SK-N-SH (cell line): ENCODE measurements around the gene DGKI. TPM values are rescaled to one million over a fixed set of nuclear protein-coding genes. Genes with fewer than 3 reads are reported as not detected.

Experiments used
- CTCF ChIA-PET: fragments of 300-600, 350-600 bp; formaldehyde crosslinking; extraction: SDS; loops from one replicate; lab custom pipeline; 2021; lab: Yijun Ruan, JAX
- POLR2A ChIA-PET: fragments of 350-600 bp; sonication (Branson Sonifier 250); formaldehyde crosslinking; extraction: SDS; loops from one replicate; lab custom pipeline; 2020; ENCODE audit warnings: antibody characterized with exemption, inconsistent platforms; lab: Yijun Ruan, JAX
- DNase-seq: peaks from one replicate; pipeline ENCODE4 v3.0.0; 2012
- H2AFZ ChIP-seq: fragments of 200-600 bp; sonication (generic); 2 replicates; pipeline ENCODE4 v1.8.1; 2016; ENCODE audit warnings: antibody characterized with exemption, mild to moderate bottlenecking, low read depth
- H3F3A ChIP-seq: fragments of 200-600 bp; sonication (generic); replicated peaks from 2 replicates; pipeline ENCODE3; 2016; ENCODE audit warnings: antibody characterized with exemption, mild to moderate bottlenecking; ENCODE audit not compliant: insufficient read depth
- H3K27ac ChIP-seq, 2 experiments: fragments of 200-500 bp in 1 of 2; fragments of 200-600 bp in 1 of 2; sonication (Bioruptor generic) in 1 of 2; sonication (generic), shearing (Covaris generic) in 1 of 2; 2 replicates each; pipeline versions ENCODE4 v1.5.1 to v1.6.1; 2014 to 2016; ENCODE audit warnings: low read depth in 2 of 2, inconsistent platforms in 1 of 2, low read length in 1 of 2, mild to moderate bottlenecking in 1 of 2, mixed read lengths in 1 of 2
- H3K27me3 ChIP-seq: fragments of 200-600 bp; sonication (generic), shearing (Covaris generic); 2 replicates; pipeline ENCODE4 v1.6.1; 2016; ENCODE audit warnings: mixed run types; ENCODE audit not compliant: insufficient read depth
- H3K36me3 ChIP-seq, 2 experiments: fragments of 200-500 bp in 1 of 2; fragments of 200-600 bp in 1 of 2; sonication (Bioruptor generic) in 1 of 2; sonication (generic) in 1 of 2; replicated peaks in 1 of 2; 2 replicates each; pipeline versions ENCODE3 to v1.5.1; 2014 to 2016; ENCODE audit warnings: low read length in 1 of 2, mild to moderate bottlenecking in 1 of 2; ENCODE audit not compliant: insufficient read depth in 2 of 2, control insufficient read depth in 1 of 2
- H3K4me1 ChIP-seq, 2 experiments: fragments of 200-500 bp in 1 of 2; fragments of 200-600 bp in 1 of 2; sonication (Bioruptor generic) in 1 of 2; sonication (generic), shearing (Covaris generic) in 1 of 2; 2 replicates each; pipeline versions ENCODE4 v1.5.1 to v1.6.1; 2014 to 2016; ENCODE audit warnings: low read depth in 1 of 2, low read length in 1 of 2, mixed run types in 1 of 2; ENCODE audit not compliant: insufficient read depth in 2 of 2, control insufficient read depth in 1 of 2
- H3K4me2 ChIP-seq: fragments of 200-600 bp; sonication (generic), shearing (Covaris generic); 2 replicates; pipeline ENCODE4 v1.6.1; 2017; ENCODE audit warnings: mixed run types
- H3K4me3 ChIP-seq, 2 experiments: fragments of 200-500 bp in 1 of 2; fragments of 200-600 bp in 1 of 2; sonication (Bioruptor generic) in 1 of 2; sonication (generic), shearing (Covaris generic) in 1 of 2; 2 replicates each; pipeline versions ENCODE4 v1.5.1 to v1.8.1; 2014 to 2016; ENCODE audit warnings: low read depth in 2 of 2, inconsistent platforms in 1 of 2, low read length in 1 of 2, mild to moderate bottlenecking in 1 of 2, mixed read lengths in 1 of 2, moderate library complexity in 1 of 2
- H3K79me2 ChIP-seq: fragments of 200-600 bp; sonication (generic); 2 replicates; pipeline ENCODE4 v1.8.1; 2017; ENCODE audit warnings: mild to moderate bottlenecking; ENCODE audit not compliant: insufficient read depth
- H3K9ac ChIP-seq: fragments of 200-600 bp; sonication (generic); 2 replicates; pipeline ENCODE4 v1.6.1; 2017; ENCODE audit warnings: mixed run types
- H3K9me2 ChIP-seq: fragments of 200-600 bp; sonication (generic); 2 replicates; pipeline ENCODE4 v1.6.1; 2017; ENCODE audit warnings: mixed run types
- H3K9me3 ChIP-seq: fragments of 200-600 bp; sonication (generic); 2 replicates; pipeline ENCODE4 v1.6.1; 2017; ENCODE audit warnings: mixed run types, mild to moderate bottlenecking, moderate library complexity
- H4K20me1 ChIP-seq: fragments of 200-600 bp; sonication (generic); 2 replicates; pipeline ENCODE4 v1.6.1; 2017; ENCODE audit warnings: mild to moderate bottlenecking, mixed run types; ENCODE audit not compliant: insufficient read depth
- CHD2 ChIP-seq: fragments of 150-350 bp; IDR thresholded peaks from 2 replicates; pipeline ENCODE4 v1.6.1; 2018; ENCODE audit warnings: low read length; ENCODE audit not compliant: partially characterized antibody
- ELF1 ChIP-seq: IDR thresholded peaks from 2 replicates; pipeline ENCODE4 v1.4.0; 2012
- EZH2phosphoT487 ChIP-seq: fragments of 200-600 bp; sonication (generic); IDR thresholded peaks from 2 replicates; pipeline ENCODE4 v1.6.1; 2017; ENCODE audit warnings: low read depth, mixed run types, mild to moderate bottlenecking, antibody characterized with exemption, moderate library complexity, borderline replicate concordance
- GABPA ChIP-seq: IDR thresholded peaks from 2 replicates; pipeline ENCODE4 v1.4.0; 2012; ENCODE audit warnings: low read depth, mild to moderate bottlenecking
- JUND ChIP-seq: IDR thresholded peaks from 2 replicates; pipeline ENCODE4 v1.4.0; 2012
- MEF2A ChIP-seq: IDR thresholded peaks from 2 replicates; pipeline ENCODE4 v1.4.0; 2012; ENCODE audit warnings: low read depth, borderline replicate concordance
- MXI1 ChIP-seq: IDR thresholded peaks from 2 replicates; pipeline ENCODE4 v1.6.1; 2012; ENCODE audit warnings: mild to moderate bottlenecking, low read depth, low read length, improper control_type of control experiment
- NRF1 ChIP-seq: IDR thresholded peaks from 2 replicates; pipeline ENCODE4 v1.6.1; 2012; ENCODE audit warnings: low read depth, mild to moderate bottlenecking, low read length
- RCOR1 ChIP-seq: fragments of 150-350 bp; IDR thresholded peaks from 2 replicates; pipeline ENCODE4 v1.6.1; 2017; ENCODE audit warnings: antibody characterized with exemption, low read length
- REST ChIP-seq: IDR thresholded peaks from 2 replicates; pipeline ENCODE4 v1.6.1; 2012; ENCODE audit warnings: mild to moderate bottlenecking, low read depth, low read length, moderate library complexity
- RFX5 ChIP-seq: IDR thresholded peaks from 2 replicates; pipeline ENCODE4 v1.6.1; 2012; ENCODE audit warnings: mild to moderate bottlenecking, improper control_type of control experiment, low read length
- TEAD4 ChIP-seq: IDR thresholded peaks from 2 replicates; pipeline ENCODE4 v1.4.0; 2012; ENCODE audit warnings: mild to moderate bottlenecking, borderline replicate concordance; ENCODE audit not compliant: insufficient read depth
- USF2 ChIP-seq: fragments of 150-350 bp; IDR thresholded peaks from 2 replicates; pipeline ENCODE4 v1.6.1; 2017; ENCODE audit warnings: antibody characterized with exemption, low read length, low read depth, borderline replicate concordance
- ZBTB33 ChIP-seq: IDR thresholded peaks from 2 replicates; pipeline ENCODE4 v1.4.0; 2012; ENCODE audit warnings: low read depth, borderline replicate concordance
- WGBS: methylation state at CpG from one replicate; pipeline ENCODE4 v1.1.6; 2017; ENCODE audit warnings: low lambda C conversion rate; 5-methylcytosine and 5-hydroxymethylcytosine counted together
- polyA plus RNA-seq, 3 experiments: library from polyadenylated mRNA; depleted of rRNA; stranded (reverse); fragments of >200 nt; gene quantifications; 2 replicates each; pipeline ENCODE4 v1.2.3, GENCODE V29; 2012
- TF ChIP-seq, protein P1 (sequence below): IDR thresholded peaks from 2 replicates; pipeline ENCODE4; 2012

The DGKI gene
- polyA plus RNA-seq, 1 of the 3 experiments (the other 2 are of a cell fraction): 1.3 TPM

GRCh38 chr7:137411446-137411845, 435.3 kb downstream of the DGKI start:
- WGBS: 60% methylated on average over 3 of the region's 3 CpGs
- ChIA-PET CTCF (interaction anchor here (1.0 kb wide), 1 partner anchor 9 kb away, joined by 4 read pairs; no protein-coding TSS in a partner anchor), POLR2A (interaction anchor here (0.7 kb wide), 1 partner anchor 13 kb away, joined by 4 read pairs; no protein-coding TSS in a partner anchor)
- no peak overlapping the region for H3K27ac ChIP-seq
- no peak for DNase-seq
- H3K9me2 ChIP-seq: no peaks in the 10 kb centered on the region
- no peak overlapping the region for H2AFZ ChIP-seq
- no peaks in the 10 kb centered on the region for H3K27me3 ChIP-seq
- H3K36me3 ChIP-seq: peaks cover 0 to 5% of the 10 kb centered on the region in 2 experiments
- H3K4me3 ChIP-seq: no peak overlapping the region
- TF ChIP-seq RCOR1 (no peak), TEAD4 (no peak), MXI1 (no peak), ZBTB33 (no peak), REST (no peak), NRF1 (no peak), USF2 (no peak), ELF1 (no peak), MEF2A (no peak), CHD2 (no peak), RFX5 (no peak), GABPA (no peak), JUND (no peak), EZH2phosphoT487 (no peak)
- TF ChIP-seq, protein P1, sequence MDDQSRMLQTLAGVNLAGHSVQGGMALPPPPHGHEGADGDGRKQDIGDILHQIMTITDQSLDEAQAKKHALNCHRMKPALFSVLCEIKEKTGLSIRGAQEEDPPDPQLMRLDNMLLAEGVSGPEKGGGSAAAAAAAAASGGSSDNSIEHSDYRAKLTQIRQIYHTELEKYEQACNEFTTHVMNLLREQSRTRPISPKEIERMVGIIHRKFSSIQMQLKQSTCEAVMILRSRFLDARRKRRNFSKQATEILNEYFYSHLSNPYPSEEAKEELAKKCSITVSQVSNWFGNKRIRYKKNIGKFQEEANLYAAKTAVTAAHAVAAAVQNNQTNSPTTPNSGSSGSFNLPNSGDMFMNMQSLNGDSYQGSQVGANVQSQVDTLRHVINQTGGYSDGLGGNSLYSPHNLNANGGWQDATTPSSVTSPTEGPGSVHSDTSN: no peak
- H3K9me3 ChIP-seq: no peaks in the 10 kb centered on the region
- no peaks in the 10 kb centered on the region for H4K20me1 ChIP-seq
- H3F3A ChIP-seq: no peaks in the 10 kb centered on the region
- H3K79me2 ChIP-seq: no peaks in the 10 kb centered on the region
- no peaks in the 10 kb centered on the region; a peak in 1 of 4 replicates for H3K4me1 ChIP-seq
- H3K9ac ChIP-seq: no peak overlapping the region
- no peak overlapping the region for H3K4me2 ChIP-seq
